ENCODE measurements around the gene KCNJ2.

GRCh38 chr17:70137451-70138230 is 31.7 kb upstream of the KCNJ2 start:
- no peak for TF ChIP-seq CTCF (IDR thresholded peaks at IDR 0.05)
- TF ChIP-seq EZH2 (IDR thresholded peaks at IDR 0.05; ENCODE audit: borderline replicate concordance, insufficient read depth, low read depth, low read length, poor library complexity, severe bottlenecking) = no peak
